ENCODE measurements around the gene OCA2.

OCA2 gene

DNA sequence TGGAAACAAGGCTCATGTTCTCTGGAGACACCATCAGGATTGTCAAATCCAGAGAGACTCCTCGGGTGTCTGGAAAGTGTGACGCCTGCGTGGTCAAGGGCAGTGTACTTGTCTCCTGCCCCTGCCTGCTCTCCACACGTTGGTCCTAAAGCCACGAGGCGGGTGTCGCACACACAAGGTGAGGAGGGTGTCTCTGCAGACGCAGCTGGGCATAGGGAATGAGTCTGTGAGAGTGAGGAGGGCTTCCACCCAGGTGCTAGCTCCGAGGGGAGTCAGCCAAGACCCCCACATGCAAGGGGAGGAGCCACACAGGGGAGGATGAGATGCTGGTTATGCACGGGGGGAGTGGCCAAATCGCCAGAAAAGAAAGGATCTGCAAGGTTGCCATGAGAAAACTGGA is 27.9 kb upstream of the OCA2 start:
- no peak overlapping the region for H3K4me3 ChIP-seq (replicated peaks; ENCODE audit: insufficient read depth, low read length)
- H3K27ac ChIP-seq (replicated peaks), result no peak overlapping the region
- no peaks in the 10 kb centered on the region for H3K27me3 ChIP-seq (ENCODE audit: insufficient read depth, poor library complexity, severe bottlenecking)
- TF ChIP-seq, protein P1, sequence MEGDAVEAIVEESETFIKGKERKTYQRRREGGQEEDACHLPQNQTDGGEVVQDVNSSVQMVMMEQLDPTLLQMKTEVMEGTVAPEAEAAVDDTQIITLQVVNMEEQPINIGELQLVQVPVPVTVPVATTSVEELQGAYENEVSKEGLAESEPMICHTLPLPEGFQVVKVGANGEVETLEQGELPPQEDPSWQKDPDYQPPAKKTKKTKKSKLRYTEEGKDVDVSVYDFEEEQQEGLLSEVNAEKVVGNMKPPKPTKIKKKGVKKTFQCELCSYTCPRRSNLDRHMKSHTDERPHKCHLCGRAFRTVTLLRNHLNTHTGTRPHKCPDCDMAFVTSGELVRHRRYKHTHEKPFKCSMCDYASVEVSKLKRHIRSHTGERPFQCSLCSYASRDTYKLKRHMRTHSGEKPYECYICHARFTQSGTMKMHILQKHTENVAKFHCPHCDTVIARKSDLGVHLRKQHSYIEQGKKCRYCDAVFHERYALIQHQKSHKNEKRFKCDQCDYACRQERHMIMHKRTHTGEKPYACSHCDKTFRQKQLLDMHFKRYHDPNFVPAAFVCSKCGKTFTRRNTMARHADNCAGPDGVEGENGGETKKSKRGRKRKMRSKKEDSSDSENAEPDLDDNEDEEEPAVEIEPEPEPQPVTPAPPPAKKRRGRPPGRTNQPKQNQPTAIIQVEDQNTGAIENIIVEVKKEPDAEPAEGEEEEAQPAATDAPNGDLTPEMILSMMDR (IDR thresholded peaks at IDR 0.05; ENCODE audit: insufficient read depth, low read length), result no peak
- no peak for TF ChIP-seq POLR2AphosphoS5 (IDR thresholded peaks at IDR 0.05; ENCODE audit: low read depth)
- no peak for TF ChIP-seq GABPA (IDR thresholded peaks at IDR 0.05; ENCODE audit: low read depth)
- no peak for TF ChIP-seq SPI1 (IDR thresholded peaks at IDR 0.05; ENCODE audit: borderline replicate concordance, low read depth)
- TF ChIP-seq, protein P2, sequence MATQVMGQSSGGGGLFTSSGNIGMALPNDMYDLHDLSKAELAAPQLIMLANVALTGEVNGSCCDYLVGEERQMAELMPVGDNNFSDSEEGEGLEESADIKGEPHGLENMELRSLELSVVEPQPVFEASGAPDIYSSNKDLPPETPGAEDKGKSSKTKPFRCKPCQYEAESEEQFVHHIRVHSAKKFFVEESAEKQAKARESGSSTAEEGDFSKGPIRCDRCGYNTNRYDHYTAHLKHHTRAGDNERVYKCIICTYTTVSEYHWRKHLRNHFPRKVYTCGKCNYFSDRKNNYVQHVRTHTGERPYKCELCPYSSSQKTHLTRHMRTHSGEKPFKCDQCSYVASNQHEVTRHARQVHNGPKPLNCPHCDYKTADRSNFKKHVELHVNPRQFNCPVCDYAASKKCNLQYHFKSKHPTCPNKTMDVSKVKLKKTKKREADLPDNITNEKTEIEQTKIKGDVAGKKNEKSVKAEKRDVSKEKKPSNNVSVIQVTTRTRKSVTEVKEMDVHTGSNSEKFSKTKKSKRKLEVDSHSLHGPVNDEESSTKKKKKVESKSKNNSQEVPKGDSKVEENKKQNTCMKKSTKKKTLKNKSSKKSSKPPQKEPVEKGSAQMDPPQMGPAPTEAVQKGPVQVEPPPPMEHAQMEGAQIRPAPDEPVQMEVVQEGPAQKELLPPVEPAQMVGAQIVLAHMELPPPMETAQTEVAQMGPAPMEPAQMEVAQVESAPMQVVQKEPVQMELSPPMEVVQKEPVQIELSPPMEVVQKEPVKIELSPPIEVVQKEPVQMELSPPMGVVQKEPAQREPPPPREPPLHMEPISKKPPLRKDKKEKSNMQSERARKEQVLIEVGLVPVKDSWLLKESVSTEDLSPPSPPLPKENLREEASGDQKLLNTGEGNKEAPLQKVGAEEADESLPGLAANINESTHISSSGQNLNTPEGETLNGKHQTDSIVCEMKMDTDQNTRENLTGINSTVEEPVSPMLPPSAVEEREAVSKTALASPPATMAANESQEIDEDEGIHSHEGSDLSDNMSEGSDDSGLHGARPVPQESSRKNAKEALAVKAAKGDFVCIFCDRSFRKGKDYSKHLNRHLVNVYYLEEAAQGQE (IDR thresholded peaks at IDR 0.05; ENCODE audit: insufficient replicate concordance, low read depth), result no peak
- no peak for DNase-seq (ENCODE audit: low read depth in 1 of 2, low spot score in 1 of 2)

DNA sequence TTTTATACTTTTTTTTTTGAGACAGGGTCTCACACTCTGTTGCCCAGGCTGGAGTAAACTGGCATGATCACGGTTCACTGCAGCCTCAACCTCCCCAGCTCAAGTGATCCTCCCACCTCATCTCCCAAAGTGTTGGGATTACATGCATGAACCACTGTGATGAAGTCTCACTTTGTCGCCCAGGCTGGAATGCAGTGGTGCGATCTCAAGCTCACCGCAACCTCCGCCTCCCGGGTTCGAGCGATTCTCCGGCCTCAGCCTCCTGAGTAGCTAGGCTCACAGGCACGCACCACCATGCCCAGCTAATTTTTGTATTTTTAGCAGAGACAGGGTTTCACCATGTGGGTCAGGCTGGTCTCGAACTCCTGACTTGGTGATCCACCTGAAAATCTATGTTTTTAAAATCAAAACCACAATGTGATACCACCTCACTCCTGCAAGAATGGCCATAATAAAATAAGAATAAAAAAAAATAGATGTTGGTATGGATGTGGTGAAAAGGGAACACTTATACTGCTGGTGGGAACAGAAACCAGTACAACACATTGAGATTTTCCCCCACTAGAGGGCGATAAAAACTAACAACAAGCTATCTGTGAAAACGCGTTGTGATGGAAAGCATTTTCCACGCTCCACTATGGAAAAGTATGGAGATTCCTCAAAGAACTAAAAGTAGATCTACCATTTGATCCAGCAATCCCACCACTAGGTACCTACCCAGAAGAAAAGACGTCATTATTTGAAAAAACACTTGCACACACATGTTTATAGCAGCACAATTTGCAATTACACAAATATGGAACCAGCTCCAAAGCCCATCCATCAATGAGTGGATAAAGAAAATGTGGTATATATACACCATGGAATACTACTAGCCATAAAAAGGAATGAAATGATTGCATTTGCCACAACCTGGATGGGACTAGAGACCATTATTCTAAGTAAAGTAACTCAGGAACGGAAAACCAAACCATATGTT is 26.8 kb upstream of the OCA2 start:
- Histone ChIP-seq H3K4me3 (replicated peaks; ENCODE audit: insufficient read depth, low read length) (no peak overlapping the region), H3K27me3 (ENCODE audit: insufficient read depth, poor library complexity, severe bottlenecking) (no peaks in the 10 kb centered on the region), H3K27ac (replicated peaks) (no peak overlapping the region)
- TF ChIP-seq, protein P1 (IDR thresholded peaks at IDR 0.05; ENCODE audit: insufficient read depth, low read length), result peak; percentile 24
- TF ChIP-seq POLR2AphosphoS5 (IDR thresholded peaks at IDR 0.05; ENCODE audit: low read depth), result no peak
- no peak for TF ChIP-seq GABPA (IDR thresholded peaks at IDR 0.05; ENCODE audit: low read depth)
- TF ChIP-seq SPI1 (IDR thresholded peaks at IDR 0.05; ENCODE audit: borderline replicate concordance, low read depth), result no peak
- TF ChIP-seq, protein P2 (IDR thresholded peaks at IDR 0.05; ENCODE audit: insufficient replicate concordance, low read depth), result no peak
- DNase-seq (ENCODE audit: low read depth in 1 of 2, low spot score in 1 of 2), result peak; percentile 16 to 17

DNA sequence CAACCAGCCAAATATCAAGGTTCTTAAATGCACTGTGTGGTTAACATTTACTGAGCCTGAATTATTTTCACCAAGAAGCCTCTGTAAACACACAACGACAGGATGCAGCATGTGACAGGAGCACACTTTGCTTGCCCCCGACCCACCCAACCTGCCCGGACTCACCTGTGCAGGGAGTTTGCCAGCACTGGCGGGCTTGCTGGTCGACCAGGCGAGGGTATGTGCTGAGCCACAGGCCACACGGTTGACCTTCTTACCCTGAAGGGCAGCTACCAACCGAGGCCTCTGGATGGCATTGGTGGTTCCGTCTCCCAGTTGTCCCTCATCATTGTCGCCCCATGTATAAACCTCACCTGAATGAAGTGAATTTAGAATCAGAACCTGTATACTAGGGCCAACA is 25.7 kb upstream of the OCA2 start:
- no peak overlapping the region for H3K4me3 ChIP-seq (replicated peaks; ENCODE audit: insufficient read depth, low read length)
- no peaks in the 10 kb centered on the region for H3K27me3 ChIP-seq (ENCODE audit: insufficient read depth, poor library complexity, severe bottlenecking)
- H3K27ac ChIP-seq (replicated peaks), result no peak overlapping the region
- TF ChIP-seq GABPA (IDR thresholded peaks at IDR 0.05; ENCODE audit: low read depth) (no peak), SPI1 (IDR thresholded peaks at IDR 0.05; ENCODE audit: borderline replicate concordance, low read depth) (no peak), POLR2AphosphoS5 (IDR thresholded peaks at IDR 0.05; ENCODE audit: low read depth) (no peak)
- TF ChIP-seq, protein P2 (IDR thresholded peaks at IDR 0.05; ENCODE audit: insufficient replicate concordance, low read depth), result no peak
- TF ChIP-seq, protein P1 (IDR thresholded peaks at IDR 0.05; ENCODE audit: insufficient read depth, low read length), result no peak
- DNase-seq (ENCODE audit: low read depth in 1 of 2, low spot score in 1 of 2), result no peak

Data from HL-60 (cell line).